Measurements from ENCODE around the gene DOC2B.

- TF ChIP-seq HDGF (IDR thresholded peaks at IDR 0.05) (no peak), MYC (IDR thresholded peaks at IDR 0.05; ENCODE audit: low read depth, low read length) (no peak), MYC (CRISPR knock-in tag; IDR thresholded peaks at IDR 0.05; ENCODE audit: borderline replicate concordance, low read depth) (no peak), CHD7 (IDR thresholded peaks at IDR 0.05; ENCODE audit: low read depth, low read length) (no peak), CTCF (IDR thresholded peaks at IDR 0.05 in 2 of 3, conservative IDR thresholded peaks at IDR 0.05 in 1 of 3; ENCODE audit: insufficient read depth in 2 of 3, low read depth in 1 of 3, low read length in 3 of 3) (no peak), NFXL1 (CRISPR knock-in tag; IDR thresholded peaks at IDR 0.05) (no peak)
Measured at GRCh38 chr17:204427-205147, 23.1 kb upstream of the DOC2B start.
